Hepatocyte (in vitro differentiated cells): Measurements from ENCODE around the gene KCNJ1. TPM values are rescaled to one million over a fixed set of nuclear protein-coding genes. Genes with fewer than 3 reads are reported as not detected.

Experiments
- DNase-seq: peaks from one replicate; pipeline ENCODE4 v3.0.0-alpha.2; 2016; ENCODE audit warnings: low spot score
- H2AFZ ChIP-seq: fragments of 200-600 bp; sonication (generic); 2 replicates; pipeline ENCODE4 v1.6.0; 2016; ENCODE audit warnings: antibody characterized with exemption, mild to moderate bottlenecking
- H3K27ac ChIP-seq: fragments of 200-600 bp; sonication (generic); 2 replicates; pipeline ENCODE4 v1.5.1; 2016; ENCODE audit warnings: mild to moderate bottlenecking
- H3K27me3 ChIP-seq: fragments of 200-600 bp; sonication (generic); 2 replicates; pipeline ENCODE4 v1.6.1; 2016
- H3K36me3 ChIP-seq: fragments of 200-600 bp; sonication (generic); replicated peaks from 2 replicates; pipeline ENCODE4 v1.5.1; 2016; ENCODE audit warnings: low read depth; ENCODE audit not compliant: insufficient read depth
- H3K4me1 ChIP-seq: fragments of 200-600 bp; sonication (generic); 2 replicates; pipeline ENCODE4 v1.5.1; 2016; ENCODE audit warnings: mild to moderate bottlenecking, moderate library complexity; ENCODE audit not compliant: insufficient read depth
- H3K4me2 ChIP-seq: fragments of 200-600 bp; sonication (generic); 2 replicates; pipeline ENCODE4 v1.6.0; 2016
- H3K4me3 ChIP-seq: fragments of 200-600 bp; sonication (generic); 2 replicates; pipeline ENCODE4 v1.5.1; 2016; ENCODE audit warnings: mild to moderate bottlenecking
- H3K79me2 ChIP-seq: fragments of 200-600 bp; sonication (generic); 2 replicates; pipeline ENCODE4 v1.6.0; 2017; ENCODE audit warnings: mild to moderate bottlenecking
- H3K9me2 ChIP-seq: fragments of 200-600 bp; sonication (generic); replicated peaks from 2 replicates; pipeline ENCODE4 v1.6.0; 2017; ENCODE audit warnings: mild to moderate bottlenecking; ENCODE audit not compliant: insufficient read depth
- H3K9me3 ChIP-seq: fragments of 200-600 bp; sonication (generic); 2 replicates; pipeline ENCODE4 v1.5.1; 2016; ENCODE audit warnings: low read depth, mild to moderate bottlenecking
- H4K20me1 ChIP-seq: fragments of 200-600 bp; sonication (generic); 2 replicates; pipeline ENCODE4 v1.6.0; 2016; ENCODE audit warnings: mild to moderate bottlenecking; ENCODE audit not compliant: insufficient read depth, poor library complexity, severe bottlenecking
- EZH2 ChIP-seq: fragments of 200-600 bp; sonication (generic); IDR thresholded peaks from 2 replicates; pipeline ENCODE4 v1.6.1; 2016; ENCODE audit warnings: antibody characterized with exemption, mild to moderate bottlenecking, borderline replicate concordance
- EZH2phosphoT487 ChIP-seq: fragments of 200-600 bp; sonication (generic); IDR thresholded peaks from one replicate; pipeline ENCODE4 v1.6.1; 2018; ENCODE audit warnings: antibody characterized with exemption, mild to moderate bottlenecking, low read depth, moderate library complexity; ENCODE audit not compliant: unreplicated experiment, severe bottlenecking
- WGBS: methylation state at CpG from one replicate; pipeline ENCODE4 v1.1.6; 2016; ENCODE audit warnings: low lambda C conversion rate; ENCODE audit errors: missing lambda C conversion rate; 5-methylcytosine and 5-hydroxymethylcytosine counted together
- polyA plus RNA-seq: library from polyadenylated mRNA; unstranded; fragments of >200 nt; fragmentation: Nextera tagmentation; extraction: Ambion mirVana; gene quantifications from 2 replicates; pipeline ENCODE4 v1.2.1, GENCODE V29; 2016
- total RNA-seq: library from RNA; depleted of rRNA; stranded (reverse); fragments of >200 nt; gene quantifications from 2 replicates; pipeline ENCODE4 v1.2.3, GENCODE V29; 2014
- TF ChIP-seq, protein P1 (sequence below): fragments of 200-600 bp; sonication (generic); IDR thresholded peaks from 2 replicates; pipeline ENCODE4 v1.5.1; 2016; ENCODE audit warnings: antibody characterized with exemption, mild to moderate bottlenecking; ENCODE audit not compliant: poor library complexity

Gene KCNJ1
- total and polyA plus RNA-seq, 2 experiments from 2014 or later, result not detected

DNA sequence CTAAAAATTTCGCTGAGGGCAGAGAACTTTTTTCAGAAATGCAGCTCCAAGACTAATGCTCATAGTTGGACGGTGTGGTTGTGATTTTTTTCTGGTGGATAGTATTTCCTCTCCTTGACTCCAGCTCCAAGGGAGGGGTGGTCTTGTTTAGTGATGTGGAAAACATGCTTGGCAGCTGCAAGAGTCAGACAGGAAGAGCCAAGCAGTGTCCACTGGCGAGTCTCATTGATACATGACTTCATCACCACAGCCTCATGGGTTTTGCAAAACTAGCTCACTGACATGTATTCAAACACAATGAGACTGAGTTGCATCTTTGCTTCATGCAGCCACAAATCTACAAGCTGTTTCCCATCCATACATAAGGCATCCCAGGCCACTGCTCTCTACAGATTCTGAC, 7.3 kb upstream of the KCNJ1 start:
- peaks cover 27% of the 10 kb centered on the region for H3K27me3 ChIP-seq
- TF ChIP-seq, protein P1, sequence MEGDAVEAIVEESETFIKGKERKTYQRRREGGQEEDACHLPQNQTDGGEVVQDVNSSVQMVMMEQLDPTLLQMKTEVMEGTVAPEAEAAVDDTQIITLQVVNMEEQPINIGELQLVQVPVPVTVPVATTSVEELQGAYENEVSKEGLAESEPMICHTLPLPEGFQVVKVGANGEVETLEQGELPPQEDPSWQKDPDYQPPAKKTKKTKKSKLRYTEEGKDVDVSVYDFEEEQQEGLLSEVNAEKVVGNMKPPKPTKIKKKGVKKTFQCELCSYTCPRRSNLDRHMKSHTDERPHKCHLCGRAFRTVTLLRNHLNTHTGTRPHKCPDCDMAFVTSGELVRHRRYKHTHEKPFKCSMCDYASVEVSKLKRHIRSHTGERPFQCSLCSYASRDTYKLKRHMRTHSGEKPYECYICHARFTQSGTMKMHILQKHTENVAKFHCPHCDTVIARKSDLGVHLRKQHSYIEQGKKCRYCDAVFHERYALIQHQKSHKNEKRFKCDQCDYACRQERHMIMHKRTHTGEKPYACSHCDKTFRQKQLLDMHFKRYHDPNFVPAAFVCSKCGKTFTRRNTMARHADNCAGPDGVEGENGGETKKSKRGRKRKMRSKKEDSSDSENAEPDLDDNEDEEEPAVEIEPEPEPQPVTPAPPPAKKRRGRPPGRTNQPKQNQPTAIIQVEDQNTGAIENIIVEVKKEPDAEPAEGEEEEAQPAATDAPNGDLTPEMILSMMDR, result no peak
- no peak for TF ChIP-seq EZH2
- TF ChIP-seq EZH2phosphoT487, result no peak
- no peak overlapping the region for H3K4me2 ChIP-seq
- 81% methylated on average over 3 of the region's 3 CpGs for WGBS
- H2AFZ ChIP-seq, result no peak overlapping the region
- H3K9me3 ChIP-seq, result no peaks in the 10 kb centered on the region
- H3K36me3 ChIP-seq, result no peaks in the 10 kb centered on the region
- no peaks in the 10 kb centered on the region for H3K79me2 ChIP-seq
- no peaks in the 10 kb centered on the region for H3K4me1 ChIP-seq
- H4K20me1 ChIP-seq, result no peaks in the 10 kb centered on the region
- no peak overlapping the region for H3K27ac ChIP-seq
- no peaks in the 10 kb centered on the region for H3K9me2 ChIP-seq
- no peak for DNase-seq
- H3K4me3 ChIP-seq, result no peak overlapping the region

DNA sequence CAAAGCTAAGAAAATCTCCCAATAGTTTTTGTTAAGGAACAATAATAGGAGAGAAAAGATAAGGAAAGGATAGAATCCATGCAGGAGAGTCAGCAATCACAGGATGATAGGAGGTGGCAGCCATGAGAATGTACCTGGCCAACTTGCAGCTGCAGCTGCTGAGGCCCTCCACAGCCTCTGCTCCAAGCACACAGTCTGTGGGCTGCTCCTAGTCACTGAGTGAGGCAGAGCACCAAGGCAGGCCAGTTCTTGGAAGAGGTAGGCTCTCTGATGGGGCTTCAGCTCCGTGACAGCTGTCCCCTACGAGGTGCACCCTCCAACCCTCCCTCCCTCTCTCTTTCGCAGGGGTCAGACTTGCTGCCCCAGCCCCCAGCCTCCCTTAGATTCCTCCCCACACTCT, 5.5 kb upstream of the KCNJ1 start:
- Histone ChIP-seq H3K79me2 (no peaks in the 10 kb centered on the region), H3K9me2 (no peaks in the 10 kb centered on the region)
- DNase-seq, result no peak

DNA sequence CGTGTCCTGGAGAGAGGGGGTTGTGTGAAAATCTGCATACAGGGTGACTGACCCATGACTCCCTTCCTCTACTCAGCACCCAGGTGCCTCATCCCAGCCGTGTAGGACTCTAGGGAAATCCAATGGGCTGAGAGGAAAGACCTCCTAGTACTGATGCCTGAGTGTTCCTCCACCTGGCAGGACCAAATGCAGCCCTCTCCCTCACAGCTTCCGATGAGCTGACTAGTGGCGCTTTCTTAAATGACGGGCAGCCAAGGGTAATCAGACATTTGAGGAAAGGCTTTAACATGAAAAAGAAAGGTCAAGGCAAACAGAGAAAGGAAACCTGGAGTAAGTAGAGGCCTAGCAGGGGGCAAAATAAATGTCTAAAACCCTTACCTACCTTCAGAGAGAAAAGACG, 5.0 kb upstream of the KCNJ1 start:
- H2AFZ ChIP-seq, result no peak overlapping the region
- H3K4me1 ChIP-seq, result no peaks in the 10 kb centered on the region
- H3K79me2 ChIP-seq, result no peaks in the 10 kb centered on the region
- no peaks in the 10 kb centered on the region for H3K36me3 ChIP-seq
- H3K4me2 ChIP-seq, result no peak overlapping the region
- no peaks in the 10 kb centered on the region for H4K20me1 ChIP-seq
- no peak overlapping the region for H3K27ac ChIP-seq
- TF ChIP-seq EZH2phosphoT487 (no peak), EZH2 (no peak)
- TF ChIP-seq, protein P1, result no peak
- H3K4me3 ChIP-seq, result no peak overlapping the region
- peaks cover 27% of the 10 kb centered on the region for H3K27me3 ChIP-seq
- no peaks in the 10 kb centered on the region for H3K9me3 ChIP-seq
- DNase-seq, result no peak
- WGBS, result 54% methylated on average over 6 of the region's 6 CpGs
- H3K9me2 ChIP-seq, result no peaks in the 10 kb centered on the region

More for the DNA sequence above, 5.5 kb upstream of the KCNJ1 start:
- no peaks in the 10 kb centered on the region for H3K4me1 ChIP-seq
- no peak overlapping the region for H3K4me3 ChIP-seq
- no peak overlapping the region for H3K27ac ChIP-seq
- no peaks in the 10 kb centered on the region for H3K36me3 ChIP-seq
- no peak overlapping the region for H2AFZ ChIP-seq
- no peak overlapping the region for H3K4me2 ChIP-seq
- H4K20me1 ChIP-seq, result no peaks in the 10 kb centered on the region
- 51% methylated on average over 3 of the region's 3 CpGs for WGBS
- no peaks in the 10 kb centered on the region for H3K9me3 ChIP-seq
- TF ChIP-seq, protein P1, result no peak
- TF ChIP-seq EZH2phosphoT487 (no peak), EZH2 (no peak)
- peaks cover 27% of the 10 kb centered on the region for H3K27me3 ChIP-seq

DNA sequence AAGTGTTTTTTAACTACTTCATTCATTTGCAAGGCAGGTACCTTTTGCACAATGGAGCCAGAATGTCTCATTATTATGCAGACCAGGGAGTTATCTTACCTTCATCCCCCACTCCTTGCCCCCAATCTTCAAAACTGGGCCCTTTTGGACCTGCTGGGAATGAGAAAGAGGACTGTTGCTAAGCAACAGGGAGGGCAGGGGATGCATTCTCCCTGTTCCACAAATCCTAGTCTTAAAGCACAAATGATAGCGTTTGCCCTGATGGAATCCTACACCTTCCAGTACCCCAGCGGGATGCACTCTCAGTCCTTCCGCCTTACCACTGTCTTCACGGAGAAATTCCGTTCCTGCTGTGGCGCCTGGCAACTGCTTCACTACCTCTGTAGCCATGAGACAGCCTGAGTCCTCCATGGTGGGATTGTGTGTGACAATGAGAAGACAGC, 4.1 kb upstream of the KCNJ1 start:
- Histone ChIP-seq H3K79me2 (no peaks in the 10 kb centered on the region), H3K4me2 (no peak overlapping the region), H3K27me3 (peaks cover 27% of the 10 kb centered on the region), H4K20me1 (no peaks in the 10 kb centered on the region), H3K4me3 (no peak overlapping the region), H3K9me3 (no peaks in the 10 kb centered on the region), H3K9me2 (no peaks in the 10 kb centered on the region), H3K4me1 (no peaks in the 10 kb centered on the region), H2AFZ (no peak overlapping the region), H3K36me3 (no peaks in the 10 kb centered on the region), H3K27ac (no peak overlapping the region)
- no peak for DNase-seq
- whole genome bisulfite sequencing, result 48% methylated on average over 6 of the region's 6 CpGs
- TF ChIP-seq EZH2phosphoT487 (no peak), EZH2 (no peak)
- TF ChIP-seq, protein P1, result no peak
